DMS153 treated with DMSO at 0.1 percent for 48 hours (cell line): ENCODE measurements around the gene WTAP.
"Not testable (repeated sequence)": the region's sequence is repeated elsewhere in the genome, so short reads cannot be mapped to it uniquely, and the experiment has no call there.

Experiments used
- DNase-seq: peaks from one replicate; lab custom pipeline; 2025; ENCODE audit not compliant: unreplicated experiment; lab: John Stamatoyannopoulos, UW

The WTAP gene

DNA sequence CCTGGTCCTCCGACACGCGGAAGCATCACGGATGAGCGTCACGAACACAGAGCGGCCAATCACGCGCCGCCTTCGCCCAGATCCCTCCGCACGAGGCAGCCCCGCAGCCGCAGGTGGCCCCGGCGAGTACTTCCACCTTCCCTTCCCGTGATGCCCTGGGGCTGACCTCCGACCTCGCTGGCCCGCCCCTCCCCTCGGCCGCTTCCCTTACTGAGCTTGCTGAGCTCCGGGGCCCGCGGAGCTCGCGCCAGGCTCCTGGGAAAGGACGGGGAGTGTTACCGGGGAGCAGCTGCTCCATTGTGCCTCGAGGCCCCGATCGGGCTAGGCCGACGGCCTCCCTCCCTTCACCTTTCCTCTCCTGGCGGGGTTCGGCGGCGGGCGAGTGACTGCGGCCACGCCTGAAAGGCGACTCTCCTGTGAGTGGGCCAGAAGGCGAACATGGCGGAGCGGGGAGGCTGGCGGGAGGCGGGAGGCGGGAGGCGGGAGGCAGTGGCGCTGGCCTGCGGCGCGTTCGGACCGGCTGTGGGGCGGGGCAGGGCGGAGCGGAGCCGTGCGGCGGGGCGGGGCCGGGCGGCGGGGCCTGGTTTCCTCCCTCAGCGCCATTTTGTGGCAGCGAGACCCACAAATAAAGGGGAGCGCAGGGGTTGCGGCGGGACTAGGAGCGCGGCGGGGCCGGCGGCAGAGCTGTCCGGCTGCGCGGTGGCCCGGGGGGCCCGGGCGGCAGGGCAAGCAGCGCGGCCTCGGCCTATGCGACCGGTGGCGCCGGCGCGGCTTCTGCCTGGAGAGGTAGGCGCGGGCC lies at the start of gene WTAP:
WTAP (plus strand) TSS at position 589 of the 799 bp plus-strand sequence. CDS start 8,760 bp downstream, outside the sequence.
- DNase-seq, result peak; percentile 93

DNA sequence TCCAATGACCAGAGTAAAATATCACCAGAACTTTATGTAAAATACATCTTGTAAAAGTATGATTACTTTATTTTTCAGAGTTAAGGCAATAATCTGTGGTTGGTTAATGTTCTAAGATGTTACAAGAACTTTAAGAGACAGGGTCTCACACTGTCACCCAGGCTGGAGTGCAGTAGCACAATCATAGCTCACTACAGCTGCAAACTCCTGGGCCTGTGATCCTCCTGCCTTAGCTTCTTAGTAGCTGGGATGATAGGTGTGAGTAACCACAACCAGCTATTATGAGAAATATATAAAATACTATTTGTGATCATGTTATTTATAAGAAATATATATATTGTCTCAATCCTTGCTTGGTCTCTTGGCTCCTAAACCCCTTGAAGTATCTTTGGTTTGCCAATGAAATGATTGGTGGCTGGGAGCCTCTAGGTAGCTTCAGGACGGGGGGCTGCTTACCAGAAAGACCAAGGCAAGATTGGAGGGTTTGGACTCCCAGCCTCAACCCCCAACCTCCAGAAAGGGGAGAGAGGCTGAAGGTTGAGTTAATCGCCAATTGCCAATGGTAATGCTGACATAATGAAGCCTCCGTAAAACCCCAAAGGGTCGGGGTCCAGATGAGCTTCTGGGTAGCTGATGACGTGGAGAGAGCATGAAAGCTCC lies 49.7 kb upstream of the WTAP start:
- no peak for DNase-seq

DNA sequence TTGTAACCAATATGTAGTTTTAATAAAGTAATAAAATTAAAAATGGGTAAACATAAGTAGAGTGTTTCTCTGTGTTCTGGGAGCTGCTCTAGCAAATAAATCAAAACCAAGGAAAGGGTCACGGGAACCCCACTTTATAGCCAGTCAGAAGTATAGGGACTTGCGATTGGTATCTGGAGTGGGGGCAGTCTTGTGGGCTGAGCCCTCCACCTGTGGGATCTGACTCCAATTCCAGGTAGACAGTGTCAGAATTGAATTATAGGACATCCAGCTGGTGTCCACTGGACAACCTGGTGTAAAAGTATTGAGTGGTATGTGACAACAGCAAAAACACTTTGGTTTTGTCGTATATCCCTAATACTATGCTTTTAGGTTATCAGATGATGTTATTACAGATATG lies 48.7 kb upstream of the WTAP start:
- DNase-seq, result no peak

DNA sequence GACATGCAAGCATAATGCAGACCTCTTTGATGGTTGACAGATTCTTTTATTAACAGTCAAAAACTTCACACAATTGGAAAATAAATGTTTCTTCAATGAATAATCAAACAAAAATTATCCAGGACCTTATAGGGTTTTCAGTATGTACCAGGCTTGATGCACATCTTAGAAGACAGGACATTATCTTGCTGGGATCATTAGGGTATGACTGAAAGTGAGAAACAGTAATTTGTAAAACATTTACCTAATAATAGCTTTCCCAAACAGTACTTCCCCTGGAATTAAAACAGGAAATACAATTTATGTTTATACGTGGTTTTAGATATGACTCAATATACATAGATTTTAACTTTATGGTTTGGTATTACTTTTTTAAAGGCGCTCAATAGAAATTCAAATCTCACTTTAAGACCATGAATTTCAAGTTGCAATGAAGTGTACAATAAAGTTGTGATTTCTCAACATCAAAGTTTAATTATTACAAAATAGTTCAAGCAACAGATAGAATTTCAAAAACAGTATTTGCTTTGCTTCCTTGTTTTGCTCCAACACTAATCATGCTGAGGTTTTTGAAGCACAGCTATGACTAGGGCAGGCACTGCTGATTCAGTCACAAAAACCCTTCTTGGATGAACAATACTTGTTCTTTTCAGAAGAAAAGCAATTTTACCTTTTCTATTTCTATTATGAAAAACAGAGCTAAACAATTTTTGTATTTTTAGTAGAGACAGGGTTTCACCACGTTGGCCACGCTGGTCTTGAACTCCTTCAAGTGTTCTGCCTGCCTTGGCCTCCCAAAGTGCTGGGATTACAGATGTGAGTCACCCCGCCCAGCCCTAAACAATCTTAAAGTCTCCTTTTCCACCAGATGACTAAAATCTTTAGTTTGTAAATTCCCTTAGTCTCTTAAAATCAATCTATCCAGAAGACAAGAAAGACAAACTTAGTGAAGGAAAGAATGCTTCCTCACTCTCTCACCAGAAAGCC lies 47.9 kb upstream of the WTAP start:
- no peak for DNase-seq

DNA sequence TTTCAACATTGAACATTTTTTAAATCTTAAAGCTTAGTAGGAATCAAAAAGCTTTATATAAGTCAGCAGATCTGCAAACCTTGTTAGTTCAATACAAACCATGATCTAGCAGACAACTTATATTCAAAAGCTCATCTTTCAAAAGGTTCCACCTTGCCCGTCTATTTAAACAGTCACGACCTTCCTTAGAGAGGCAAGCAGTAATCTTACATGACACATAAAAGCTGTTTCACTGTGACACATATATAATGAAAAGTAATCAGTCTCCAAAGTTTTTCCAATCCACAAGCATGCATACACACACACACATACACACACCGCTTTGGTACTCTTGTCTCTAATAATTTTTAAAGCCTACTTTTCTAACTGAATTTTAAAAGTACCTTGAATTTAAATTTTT lies 47.2 kb upstream of the WTAP start:
- no peak for DNase-seq

DNA sequence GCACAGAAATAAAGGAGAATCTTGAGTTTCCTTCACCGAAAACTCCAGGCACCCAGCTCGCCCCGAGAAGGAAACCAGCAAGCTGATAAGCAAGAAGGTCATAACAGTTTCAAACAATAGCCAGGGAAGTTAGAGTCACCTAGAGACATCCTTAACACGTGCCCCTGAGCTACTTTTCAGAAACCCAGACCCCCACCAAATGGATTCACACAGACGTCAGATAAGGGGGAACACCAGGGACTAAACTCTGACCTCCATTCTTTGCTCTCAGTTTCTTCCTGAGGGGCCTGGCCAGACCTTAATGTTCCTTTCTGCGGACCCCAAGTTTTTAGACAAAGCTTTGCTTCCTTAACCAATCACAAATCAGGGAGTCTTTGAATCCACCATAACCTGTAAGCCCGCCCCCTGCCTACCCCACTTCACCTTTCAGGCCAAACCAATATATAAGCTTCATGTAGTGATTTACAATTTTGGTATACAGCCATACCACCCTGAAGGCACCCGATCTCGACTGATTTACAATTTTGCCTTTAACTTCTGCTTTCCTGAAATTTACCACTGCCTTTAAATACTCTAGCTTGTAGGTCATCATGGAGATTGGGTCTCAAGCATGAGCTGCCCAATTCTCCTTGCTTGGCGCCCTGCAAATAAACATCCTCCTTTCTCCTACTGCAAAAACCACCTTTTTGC lies 46.0 kb upstream of the WTAP start:
- no peak for DNase-seq

DNA sequence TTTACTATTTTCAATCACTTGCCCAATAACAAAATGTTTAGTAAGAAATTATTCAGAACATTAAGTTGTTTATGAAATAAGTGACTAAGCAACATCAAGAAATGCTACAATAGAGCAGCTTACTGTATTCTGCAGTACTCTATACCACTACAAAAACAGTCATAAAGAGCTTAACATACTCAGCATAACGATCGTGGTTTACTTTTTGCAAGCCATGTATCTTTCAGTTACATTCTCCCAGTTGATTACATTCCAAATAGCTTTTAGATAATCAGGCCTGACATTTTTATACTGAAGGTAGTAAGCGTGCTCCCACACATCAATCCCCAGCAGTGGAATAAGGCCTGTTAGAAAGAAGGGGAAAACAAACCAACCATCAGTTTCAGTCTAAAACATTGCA lies 45.0 kb upstream of the WTAP start:
- no peak for DNase-seq

DNA sequence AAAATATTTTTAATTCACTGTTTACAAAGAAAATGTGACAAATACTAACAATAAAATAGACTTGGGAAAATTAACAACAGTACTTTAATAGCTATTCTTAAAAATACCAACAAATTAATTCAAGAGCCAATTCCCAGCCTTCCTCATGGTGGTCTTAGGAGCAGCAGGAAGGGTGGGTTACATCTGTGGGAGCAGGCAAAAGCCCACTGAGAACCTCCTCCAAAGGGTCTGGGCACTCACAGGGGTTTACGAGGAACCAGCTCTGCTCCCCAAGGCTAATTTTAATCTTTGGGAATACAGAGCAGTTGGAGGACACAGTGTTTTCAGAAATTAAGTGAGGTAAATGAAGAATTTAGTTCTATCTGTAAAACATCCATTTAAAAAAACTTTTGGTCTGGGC lies 44.5 kb upstream of the WTAP start:
- DNase-seq, result no peak

DNA sequence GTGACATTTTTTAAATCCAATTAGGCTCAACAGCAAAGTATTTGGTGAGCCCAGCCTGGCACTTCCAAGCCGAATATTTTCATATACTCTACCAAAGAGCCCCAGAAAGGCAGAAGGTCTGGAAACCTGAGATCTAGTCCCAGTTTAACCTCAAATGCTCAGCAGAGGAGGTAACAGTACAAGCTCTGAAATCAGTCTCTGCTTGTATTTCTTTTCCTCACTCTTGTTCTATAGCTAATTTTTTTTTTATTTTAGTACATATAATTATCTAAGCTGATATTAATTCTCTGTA lies 43.3 kb upstream of the WTAP start:
- no peak for DNase-seq

DNA sequence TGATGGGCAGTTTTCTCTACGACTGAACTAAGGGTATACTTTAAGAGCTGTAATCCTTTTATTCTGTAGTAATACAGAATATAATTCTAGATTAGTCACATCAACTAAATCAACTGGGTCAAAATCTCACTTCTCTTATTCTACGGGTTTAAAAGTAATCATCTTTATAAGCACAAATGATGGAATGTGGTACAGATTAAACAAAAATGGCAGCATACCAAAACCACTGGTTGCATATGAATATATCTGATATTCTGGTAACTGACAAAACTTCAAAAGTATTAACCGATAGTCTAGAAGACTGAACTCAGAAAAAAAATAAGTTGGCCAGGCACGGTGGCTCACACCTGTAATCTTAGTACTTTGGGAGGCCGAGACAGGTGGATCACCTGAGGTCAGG lies 41.3 kb upstream of the WTAP start:
- no peak for DNase-seq

DNA sequence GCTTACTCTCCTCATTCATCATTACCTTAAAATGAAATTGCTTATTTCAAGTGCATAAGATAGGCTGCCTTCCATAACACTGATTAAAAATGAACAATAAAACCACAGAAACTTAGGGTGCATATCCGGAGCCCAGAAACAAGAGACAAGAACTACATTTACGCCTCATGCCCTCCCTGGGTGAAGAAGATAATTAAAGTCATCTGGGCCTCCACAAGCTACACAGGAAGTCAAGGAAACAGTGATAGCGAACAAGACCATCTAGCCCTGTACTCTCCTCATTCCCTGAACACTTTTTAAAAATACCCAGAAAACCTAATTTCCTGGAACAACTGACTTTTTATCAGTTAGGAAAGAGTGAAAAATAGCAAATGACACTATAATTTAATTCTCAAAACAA lies 40.6 kb upstream of the WTAP start:
- DNase-seq, result no peak

DNA sequence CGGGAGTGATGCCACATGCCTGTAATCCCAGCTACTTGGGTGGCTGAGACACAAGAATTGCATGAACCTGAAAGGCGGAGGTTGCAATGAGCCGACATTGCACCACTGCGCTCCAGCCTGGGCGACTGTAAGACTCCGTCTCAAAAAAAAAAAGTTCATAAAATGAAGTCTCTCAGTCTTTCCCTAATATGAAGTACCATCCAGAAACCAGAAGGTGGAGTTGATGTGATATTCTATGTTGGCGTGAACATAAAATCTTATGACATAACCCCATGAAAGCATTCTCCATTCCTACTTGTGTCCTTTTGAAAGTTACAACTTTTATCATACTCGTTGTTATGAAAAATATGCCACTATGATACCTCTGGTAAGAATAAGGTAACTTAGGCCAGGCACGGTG lies 40.0 kb upstream of the WTAP start:
- no peak for DNase-seq

DNA sequence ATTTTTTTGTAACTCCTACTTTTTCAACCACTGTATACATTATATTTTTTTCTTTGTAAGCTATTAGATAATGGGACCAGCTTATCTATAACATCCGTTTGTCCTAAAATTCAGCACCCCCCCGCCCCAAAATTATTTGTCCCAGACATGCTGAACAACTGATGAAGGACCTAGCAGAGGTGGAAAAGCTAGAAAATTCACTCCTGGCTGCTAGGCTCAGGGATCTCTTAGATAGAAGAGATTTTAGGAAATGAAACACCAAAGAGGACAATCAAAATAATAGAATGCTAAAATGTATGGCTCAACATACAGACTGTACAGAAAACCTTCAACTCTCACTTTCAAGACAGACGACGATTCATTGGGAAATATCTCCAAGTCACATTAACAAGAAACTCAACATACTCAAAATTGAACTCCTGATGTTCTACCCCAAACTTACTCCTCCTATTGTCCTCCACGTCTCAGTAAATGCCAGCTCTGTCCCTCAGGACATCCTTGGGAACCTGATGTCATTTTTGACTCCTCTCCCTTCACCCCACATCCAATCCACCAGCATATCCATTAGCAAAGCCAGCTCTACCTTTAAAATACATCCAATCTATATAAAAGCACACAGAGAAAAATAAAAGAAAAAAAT lies 38.9 kb upstream of the WTAP start:
- no peak for DNase-seq

DNA sequence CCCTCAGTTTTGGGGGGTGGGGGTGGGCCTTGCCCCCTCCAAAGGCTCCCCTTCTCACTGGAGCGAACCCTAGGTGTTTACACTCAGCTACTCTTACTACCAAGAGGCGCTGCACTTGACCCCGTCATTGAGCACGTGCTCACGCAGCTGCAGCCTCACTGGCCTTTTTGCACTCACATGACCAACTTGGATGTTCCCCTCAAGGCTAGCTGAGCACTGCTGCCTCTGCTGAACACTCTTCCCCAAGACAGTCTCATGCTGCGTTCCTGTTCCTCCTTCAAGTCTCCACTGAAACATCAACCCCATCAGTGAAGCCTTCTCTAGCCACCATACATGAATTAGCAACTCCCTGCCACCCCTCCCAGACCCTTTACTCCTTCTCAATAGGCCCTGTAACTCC lies 38.3 kb upstream of the WTAP start:
- no peak for DNase-seq

DNA sequence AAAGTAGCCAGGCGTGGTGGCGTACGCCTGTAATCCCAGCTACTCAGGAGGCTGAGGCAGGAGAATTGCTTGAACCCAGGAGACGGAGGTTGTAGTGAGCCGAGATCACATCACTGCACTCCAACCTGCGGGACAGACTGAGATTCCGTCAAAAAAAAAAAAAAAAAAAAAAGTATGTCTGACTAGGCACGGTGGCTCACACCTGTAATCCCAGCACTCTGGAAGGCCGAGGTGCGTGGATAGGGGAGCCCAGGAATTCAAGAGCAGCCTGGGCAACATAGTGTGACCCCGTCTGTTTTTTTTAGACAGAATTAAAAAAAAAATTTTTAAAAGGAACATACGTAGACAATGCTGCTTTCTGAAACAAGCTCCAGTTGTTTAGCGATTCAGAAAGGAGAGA lies 37.2 kb upstream of the WTAP start:
- not testable (repeated sequence) for DNase-seq

DNA sequence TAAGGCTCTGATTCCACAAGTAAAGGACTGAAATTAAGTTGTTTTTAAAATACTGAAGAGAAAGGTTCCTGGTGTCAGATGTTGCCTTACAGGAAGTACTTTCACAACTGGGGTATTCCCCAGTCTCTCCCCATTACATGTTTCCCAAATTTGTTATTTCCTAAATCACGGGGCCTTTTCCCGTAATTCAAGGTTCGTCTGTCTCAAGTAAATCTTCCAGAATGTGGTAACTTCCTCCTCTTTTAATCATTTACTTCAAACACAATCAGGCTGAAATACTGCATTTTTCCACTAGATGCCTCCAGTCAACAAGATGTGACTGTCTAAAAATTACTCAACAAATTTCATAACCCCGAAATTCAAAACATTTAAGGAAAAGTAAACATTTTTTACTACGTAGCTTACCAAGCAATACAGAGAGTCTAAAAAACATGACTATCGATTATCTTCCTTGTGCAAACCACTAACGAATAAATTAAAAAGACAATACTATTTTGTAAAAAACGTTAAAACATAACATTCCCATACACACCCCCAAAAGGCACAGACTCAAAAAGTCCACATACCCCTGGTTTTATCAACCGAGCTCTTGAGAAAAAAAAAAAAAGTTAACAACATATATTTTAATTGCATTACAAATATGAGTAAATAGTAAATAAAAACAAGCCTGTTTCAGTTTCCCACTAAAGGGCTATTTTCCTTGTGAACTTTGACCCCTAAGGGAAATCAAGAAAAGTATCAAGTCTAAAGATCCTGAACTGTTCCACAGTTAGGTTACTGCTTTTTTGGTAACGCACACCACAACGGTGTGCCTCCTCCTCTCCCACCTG lies 36.0 kb upstream of the WTAP start:
- peak; percentile 21 for DNase-seq

DNA sequence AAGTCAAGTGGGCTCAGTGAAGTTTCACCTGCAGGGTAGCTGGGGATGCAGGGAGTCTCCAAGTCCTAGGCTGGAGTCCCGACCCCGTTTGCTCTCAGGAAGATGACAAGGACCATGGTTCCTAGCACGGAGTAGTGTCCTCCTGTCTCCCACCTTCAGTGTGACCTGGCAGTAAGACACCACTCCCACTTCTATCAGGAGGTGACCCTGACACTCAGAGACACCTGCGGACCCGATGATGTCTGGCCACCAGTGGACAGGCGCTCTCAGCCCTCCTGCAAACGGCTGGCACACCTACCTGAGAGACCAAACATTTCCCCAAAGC lies 35.4 kb upstream of the WTAP start:
- no peak for DNase-seq

DNA sequence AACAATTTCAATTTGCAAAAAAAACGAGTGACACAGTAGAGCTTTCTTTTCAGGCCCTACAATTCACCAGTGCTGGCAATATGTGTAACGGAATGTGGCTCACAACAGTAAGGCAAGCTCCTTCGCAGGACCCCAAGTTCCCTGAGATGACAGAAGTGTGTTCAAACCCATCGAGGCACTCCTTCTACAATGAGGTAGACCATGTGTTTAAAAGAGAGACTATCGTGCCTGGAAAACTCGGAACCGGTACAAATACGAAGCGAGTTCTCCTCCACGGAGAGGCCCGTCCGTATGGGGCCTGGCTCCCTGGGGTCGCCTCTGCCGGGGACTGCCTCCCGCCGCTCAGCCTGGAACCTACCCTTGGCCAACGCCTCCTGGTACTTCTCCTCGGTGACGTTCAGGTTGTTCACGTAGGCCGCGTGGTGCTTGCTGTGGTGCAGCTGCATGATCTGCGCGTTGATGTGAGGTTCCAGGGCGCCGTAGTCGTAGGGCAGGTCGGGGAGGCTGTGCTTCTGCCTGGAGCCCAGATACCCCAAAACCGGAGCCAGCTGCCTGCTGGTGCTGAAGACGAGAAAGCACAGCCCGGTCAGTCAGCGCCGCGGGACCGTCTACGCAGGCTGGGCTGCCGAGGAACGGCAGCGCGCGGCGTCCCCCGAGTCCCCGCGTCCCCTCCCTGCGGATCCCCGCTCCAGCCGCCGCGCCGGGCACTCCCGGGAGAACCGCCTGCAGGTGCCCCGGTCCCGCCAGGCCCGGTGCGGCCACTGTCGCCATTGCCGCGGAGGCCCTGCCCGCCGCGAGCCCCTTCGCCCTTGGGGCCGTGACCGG lies 34.8 kb upstream of the WTAP start:
- DNase-seq, result no peak
